Thoracic aorta (tissue), 2 donors: ENCODE results near the gene MACROD1. TPM values are rescaled to one million over a fixed set of nuclear protein-coding genes. Genes with fewer than 3 reads are reported as not detected.

Experiments used
- ATAC-seq: fragments of 150-250 bp; one replicate; pipeline ENCODE4 v1.8.0; 2017; ENCODE audit warnings: low read depth; ENCODE audit not compliant: insufficient number of reproducible peaks, low FRiP score
- DNase-seq: peaks from one replicate; pipeline ENCODE4 v3.0.0-alpha.2; 2020; ENCODE audit warnings: low spot score
- H3K27ac ChIP-seq, 2 donors: fragments of 200-600 bp; sonication (generic); 1 replicate in 1 of 2; 2 replicates in 1 of 2; pipeline ENCODE4 v1.5.1; 2016; ENCODE audit warnings: mild to moderate bottlenecking in 2 of 2, moderate library complexity in 2 of 2
- H3K27me3 ChIP-seq: fragments of 200-600 bp; sonication (generic); replicated peaks from 2 replicates; pipeline ENCODE4 v1.6.0; 2016; ENCODE audit warnings: mild to moderate bottlenecking; ENCODE audit not compliant: insufficient read depth
- H3K36me3 ChIP-seq: fragments of 200-600 bp; sonication (generic); one replicate; pipeline ENCODE4 v1.5.1; 2016
- H3K4me1 ChIP-seq, 2 donors: fragments of 200-600 bp; sonication (generic); 1 replicate in 1 of 2; 2 replicates in 1 of 2; pipeline versions ENCODE4 v1.5.1 to v1.6.0; 2016; ENCODE audit warnings: low read depth in 2 of 2, mild to moderate bottlenecking in 1 of 2; ENCODE audit not compliant: control insufficient read depth in 1 of 2
- H3K4me3 ChIP-seq: fragments of 200-600 bp; sonication (generic); 2 replicates; pipeline ENCODE4 v1.5.1; 2016; ENCODE audit warnings: mild to moderate bottlenecking
- H3K9me3 ChIP-seq: fragments of 200-600 bp; sonication (generic); 2 replicates; pipeline ENCODE4 v1.5.1; 2016
- CTCF ChIP-seq: fragments of 200-600 bp; sonication (generic); IDR thresholded peaks from one replicate; pipeline ENCODE4 v1.5.1; 2019; ENCODE audit warnings: antibody characterized with exemption
- total RNA-seq, 2 donors: library from RNA; depleted of rRNA; stranded (reverse); fragments of >200 nt; gene quantifications; one replicate each; pipeline versions ENCODE4 v1.1.0 to v1.2.3, GENCODE V29; 2016

Gene MACROD1
- total RNA-seq, 2 donors from 2014 or later: 15.8 to 17.6 TPM

DNA sequence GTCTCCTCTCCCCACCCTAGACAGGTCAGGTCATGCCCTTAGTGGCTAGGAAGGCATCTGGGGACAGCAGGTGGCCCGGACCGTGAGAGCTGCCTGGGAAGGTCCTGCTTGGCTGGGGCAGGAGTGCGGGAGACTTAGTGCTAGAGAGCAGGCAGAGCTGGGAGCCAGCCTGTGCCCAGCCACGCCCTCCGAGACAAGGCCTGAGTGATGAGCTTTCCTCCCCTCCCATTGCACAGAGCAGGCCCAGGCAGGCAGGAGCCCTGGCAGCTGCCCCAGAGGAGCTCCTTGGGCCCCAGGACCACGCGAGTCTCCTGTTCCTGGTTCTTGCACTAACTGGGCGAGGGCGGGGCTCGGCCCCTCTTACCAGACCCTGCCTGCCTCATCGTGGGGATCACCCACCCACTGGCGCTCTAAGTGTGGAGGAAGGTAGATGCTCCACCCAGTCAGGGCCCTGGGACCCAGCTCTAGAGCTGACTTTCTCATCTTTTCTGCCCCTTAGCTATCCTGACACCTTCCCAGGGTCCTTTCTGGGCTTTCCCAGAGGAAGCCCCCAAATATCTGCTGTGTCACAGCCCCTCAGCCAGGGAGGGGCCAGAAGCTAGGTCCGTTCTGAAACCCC lies 44.9 kb downstream of the MACROD1 start:
- no peak for ATAC-seq
- no peaks in the 10 kb centered on the region for H3K36me3 ChIP-seq
- no peak for TF ChIP-seq CTCF

GRCh38 chr11:64119700-64120099 lies 46.2 kb downstream of the MACROD1 start:
- DNase-seq: no peak
- no peak for ATAC-seq
- TF ChIP-seq CTCF: no peak
- Histone ChIP-seq H3K9me3 (no peaks in the 10 kb centered on the region), H3K36me3 (no peaks in the 10 kb centered on the region), H3K27me3 (no peaks in the 10 kb centered on the region), H3K4me1 (peaks cover 0 to 6% of the 10 kb centered on the region in 2 donors), H3K4me3 (no peak overlapping the region), H3K27ac (no peak overlapping the region)

More for the DNA sequence above, 44.9 kb downstream of the MACROD1 start:
- H3K9me3 ChIP-seq: no peaks in the 10 kb centered on the region
- H3K4me3 ChIP-seq: no peak overlapping the region
- peaks cover 0 to 6% of the 10 kb centered on the region in 2 donors for H3K4me1 ChIP-seq
- DNase-seq: no peak
- H3K27me3 ChIP-seq: no peaks in the 10 kb centered on the region
- no peak overlapping the region for H3K27ac ChIP-seq

DNA sequence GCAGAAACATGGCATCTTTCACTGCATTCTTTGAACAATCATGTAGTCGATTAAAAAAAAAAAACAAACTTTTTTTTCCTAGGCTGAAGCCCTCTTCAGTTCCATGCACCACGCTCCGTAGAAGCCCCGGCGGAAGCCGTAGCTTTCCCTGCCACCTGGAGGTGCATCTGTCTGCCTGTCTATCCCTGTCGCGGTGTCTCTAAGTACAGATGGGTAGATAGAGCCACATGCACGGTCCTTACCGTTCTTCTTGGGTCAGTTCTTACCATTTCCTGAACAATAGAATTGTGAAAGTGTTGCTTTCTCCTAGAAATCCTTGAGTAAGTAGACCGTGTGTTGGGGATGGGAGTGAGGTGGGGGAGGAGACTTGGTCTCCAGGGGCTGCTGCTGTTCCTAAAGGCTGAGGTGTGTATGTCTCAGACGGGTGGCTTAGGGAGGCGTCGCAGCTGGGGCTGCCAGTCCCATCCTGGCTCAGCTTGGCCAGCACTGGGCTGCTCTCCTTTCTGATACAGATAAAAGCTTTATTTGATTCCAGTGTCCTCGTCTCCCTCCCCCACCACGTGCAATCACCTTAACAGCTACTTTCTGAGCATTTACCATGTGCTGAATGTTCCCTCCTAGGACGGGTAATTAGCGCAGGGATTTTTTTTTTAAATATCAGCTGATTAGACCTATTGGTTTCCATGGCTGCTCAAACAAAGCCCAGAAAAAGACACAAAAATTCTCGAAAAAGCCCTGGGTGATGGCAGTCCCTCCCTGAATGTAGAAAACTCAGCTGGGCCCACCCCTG lies 46.8 kb downstream of the MACROD1 start:
- no peak for ATAC-seq
- no peak for TF ChIP-seq CTCF
- Histone ChIP-seq H3K27me3 (no peaks in the 10 kb centered on the region), H3K4me1 (peaks cover 0 to 6% of the 10 kb centered on the region in 2 donors), H3K4me3 (no peak overlapping the region), H3K9me3 (no peaks in the 10 kb centered on the region), H3K27ac (no peak overlapping the region), H3K36me3 (no peaks in the 10 kb centered on the region)
- no peak for DNase-seq

- Histone ChIP-seq H3K36me3 (no peaks in the 10 kb centered on the region), H3K4me1 (peaks cover 0 to 2% of the 10 kb centered on the region in 2 donors), H3K27ac (no peak overlapping the region), H3K4me3 (no peak overlapping the region), H3K9me3 (no peaks in the 10 kb centered on the region), H3K27me3 (no peaks in the 10 kb centered on the region)
- TF ChIP-seq CTCF: no peak
- ATAC-seq: no peak
- DNase-seq: no peak
Measured at GRCh38 chr11:64117763-64118459, 48.0 kb downstream of the MACROD1 start.
